Suppressor macrophage (primary cell): ENCODE data around the gene FGF2.

ENCODE experiments used
- DNase-seq, 4 experiments: peaks; one replicate each; pipeline ENCODE4 v3.0.0-alpha.2; 2020 to 2022

The FGF2 gene

DNA sequence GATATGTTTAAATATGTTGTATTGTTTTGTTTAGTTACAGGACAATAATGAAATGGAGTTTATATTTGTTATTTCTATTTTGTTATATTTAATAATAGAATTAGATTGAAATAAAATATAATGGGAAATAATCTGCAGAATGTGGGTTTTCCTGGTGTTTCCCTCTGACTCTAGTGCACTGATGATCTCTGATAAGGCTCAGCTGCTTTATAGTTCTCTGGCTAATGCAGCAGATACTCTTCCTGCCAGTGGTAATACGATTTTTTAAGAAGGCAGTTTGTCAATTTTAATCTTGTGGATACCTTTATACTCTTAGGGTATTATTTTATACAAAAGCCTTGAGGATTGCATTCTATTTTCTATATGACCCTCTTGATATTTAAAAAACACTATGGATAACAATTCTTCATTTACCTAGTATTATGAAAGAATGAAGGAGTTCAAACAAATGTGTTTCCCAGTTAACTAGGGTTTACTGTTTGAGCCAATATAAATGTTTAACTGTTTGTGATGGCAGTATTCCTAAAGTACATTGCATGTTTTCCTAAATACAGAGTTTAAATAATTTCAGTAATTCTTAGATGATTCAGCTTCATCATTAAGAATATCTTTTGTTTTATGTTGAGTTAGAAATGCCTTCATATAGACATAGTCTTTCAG lies 68.8 kb downstream of the FGF2 start:
- DNase-seq: no peak

GRCh38 chr4:122896270-122896669 lies 69.6 kb downstream of the FGF2 start:
- DNase-seq: no peak

- DNase-seq: no peak
These were observed 71.9 kb downstream of the FGF2 start for GRCh38 chr4:122898370-122899150.

DNA sequence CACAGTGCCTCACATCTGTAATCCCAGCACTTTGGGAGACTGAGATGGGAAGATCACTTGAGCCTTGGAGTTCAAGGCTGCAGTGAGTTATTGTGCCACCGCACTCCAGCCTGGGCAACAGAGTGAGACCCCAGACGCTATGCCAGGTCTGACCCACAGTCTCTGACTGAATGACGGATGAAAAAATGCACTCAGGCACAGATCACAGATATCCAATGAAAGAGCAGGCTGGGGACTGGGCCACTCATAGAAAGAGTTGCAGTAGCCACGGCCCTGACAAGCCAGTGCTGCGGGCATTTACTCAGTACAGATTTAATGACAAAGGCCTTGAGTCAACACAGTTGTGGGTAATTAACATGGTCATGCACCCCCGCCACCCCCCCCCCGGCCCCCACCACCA lies 73.1 kb downstream of the FGF2 start:
- no peak for DNase-seq

DNA sequence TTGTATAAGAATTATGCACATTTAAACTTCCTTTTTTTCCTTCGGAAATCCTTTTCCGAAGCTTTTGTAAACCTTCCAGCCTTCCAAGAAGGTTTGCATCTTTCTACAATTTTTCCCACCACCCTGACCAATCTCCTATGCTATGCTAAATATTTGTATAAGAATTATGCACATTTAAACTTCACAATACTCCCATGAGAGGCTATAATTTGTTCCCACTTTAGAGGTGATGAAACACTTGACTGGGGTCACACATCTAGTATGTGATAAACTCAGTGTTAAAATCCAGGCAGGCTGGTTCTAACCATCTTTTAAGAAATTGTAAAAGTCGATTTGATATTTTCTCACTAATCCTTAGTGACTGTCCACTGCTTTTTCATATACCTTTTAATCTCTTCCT lies 73.7 kb downstream of the FGF2 start:
- no peak for DNase-seq

- no peak for DNase-seq
These were observed 74.8 kb downstream of the FGF2 start for GRCh38 chr4:122901247-122902010.

DNA sequence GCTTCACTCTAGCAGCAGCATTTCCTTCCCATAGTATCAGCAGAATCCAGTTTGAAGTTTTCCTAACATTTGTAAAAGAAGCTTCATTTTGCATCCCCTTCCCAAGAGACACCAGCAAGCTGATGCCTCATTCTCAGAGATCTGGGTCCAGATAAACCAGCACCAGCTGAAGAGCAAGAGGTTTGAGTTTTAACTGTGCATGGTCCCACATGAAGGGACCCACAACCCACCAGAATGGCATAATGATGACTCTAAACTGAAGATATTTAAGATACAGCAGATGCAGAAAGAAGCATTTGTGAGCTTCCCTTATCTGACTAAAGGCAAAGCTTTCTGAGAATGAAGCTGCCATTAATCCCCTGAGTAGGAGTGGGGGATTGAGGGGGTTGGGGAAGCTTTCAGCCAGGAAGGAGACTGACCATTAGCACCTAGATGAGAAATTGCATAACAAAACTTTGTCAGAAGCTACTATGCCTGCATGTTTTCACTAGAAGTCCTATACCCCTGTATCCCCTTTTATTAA lies 77.2 kb downstream of the FGF2 start:
- no peak for DNase-seq

GRCh38 chr4:122906859-122907305 lies 80.3 kb downstream of the FGF2 start:
- DNase-seq: no peak

DNA sequence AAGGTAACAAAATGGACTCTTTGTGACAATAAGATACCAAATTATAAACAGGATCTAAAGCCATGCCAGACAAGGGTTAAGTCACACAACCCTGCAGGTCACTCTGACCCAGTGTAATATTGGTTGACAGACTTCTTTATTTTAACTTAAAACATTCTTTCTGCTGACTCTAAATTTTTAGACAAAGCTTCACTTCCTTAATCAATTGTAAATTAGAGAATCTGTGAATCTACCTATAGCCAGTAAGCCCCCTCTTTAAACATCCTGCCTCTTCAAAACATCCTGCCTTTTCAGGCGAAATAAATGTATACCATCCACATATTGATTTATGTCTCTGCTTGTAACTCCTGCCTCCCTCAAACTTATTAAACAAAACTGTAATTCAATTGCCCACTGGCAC lies 81.6 kb downstream of the FGF2 start:
- DNase-seq: no peak

- no peak for DNase-seq
These were observed 83.1 kb downstream of the FGF2 start for GRCh38 chr4:122909683-122910082.

DNA sequence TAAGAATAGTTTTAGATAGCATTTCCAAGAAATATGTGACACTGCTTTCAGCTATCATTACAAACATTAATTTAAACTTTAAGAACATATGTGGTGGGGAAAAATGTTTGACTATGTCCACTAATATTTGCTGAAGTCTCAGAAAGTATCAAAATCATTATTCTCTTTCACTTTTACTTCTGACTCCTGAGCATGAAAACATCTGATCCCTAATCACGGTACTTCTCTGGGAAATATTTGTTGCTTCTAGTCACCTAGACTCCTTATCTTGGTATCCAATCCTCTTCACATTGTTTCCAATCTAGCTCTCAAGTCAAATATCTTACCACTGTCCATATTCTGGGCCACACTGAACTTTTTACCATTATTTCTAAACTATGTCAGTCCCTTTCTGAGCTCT lies 85.0 kb downstream of the FGF2 start:
- DNase-seq: no peak

DNA sequence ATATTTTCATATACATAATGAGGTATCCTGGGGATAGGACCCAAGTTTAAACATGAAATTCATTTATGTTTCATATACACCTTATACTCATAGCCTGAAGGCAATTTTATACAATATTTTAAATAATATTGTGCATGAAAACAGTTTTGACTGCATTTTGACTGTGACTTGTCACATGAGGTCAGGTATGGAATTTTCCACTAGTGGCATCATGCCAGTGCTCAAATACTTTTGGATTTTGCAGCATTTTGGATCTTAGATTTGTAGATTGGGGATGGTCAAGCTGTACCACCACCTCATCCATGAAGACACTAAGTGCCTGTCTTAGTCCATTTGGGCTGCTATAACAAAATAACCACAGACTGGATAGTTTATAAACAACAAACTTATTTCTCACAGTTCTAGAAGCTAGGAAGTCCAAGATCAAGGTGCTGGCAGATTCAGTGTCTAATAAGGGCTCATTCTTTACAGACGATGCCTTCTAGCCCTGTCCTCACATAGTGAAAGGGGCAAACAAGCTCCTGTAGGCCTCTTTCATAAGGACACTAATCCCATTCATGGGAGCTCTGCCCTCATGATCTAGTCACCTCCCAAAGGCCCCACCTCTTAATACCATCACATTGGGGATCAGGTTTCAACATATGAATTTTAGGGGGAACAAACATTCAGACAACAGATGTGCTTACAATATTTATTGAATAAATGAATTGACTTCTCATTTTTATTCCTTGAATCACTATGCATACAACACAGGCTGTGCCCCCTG lies 86.4 kb downstream of the FGF2 start:
- DNase-seq: no peak

DNA sequence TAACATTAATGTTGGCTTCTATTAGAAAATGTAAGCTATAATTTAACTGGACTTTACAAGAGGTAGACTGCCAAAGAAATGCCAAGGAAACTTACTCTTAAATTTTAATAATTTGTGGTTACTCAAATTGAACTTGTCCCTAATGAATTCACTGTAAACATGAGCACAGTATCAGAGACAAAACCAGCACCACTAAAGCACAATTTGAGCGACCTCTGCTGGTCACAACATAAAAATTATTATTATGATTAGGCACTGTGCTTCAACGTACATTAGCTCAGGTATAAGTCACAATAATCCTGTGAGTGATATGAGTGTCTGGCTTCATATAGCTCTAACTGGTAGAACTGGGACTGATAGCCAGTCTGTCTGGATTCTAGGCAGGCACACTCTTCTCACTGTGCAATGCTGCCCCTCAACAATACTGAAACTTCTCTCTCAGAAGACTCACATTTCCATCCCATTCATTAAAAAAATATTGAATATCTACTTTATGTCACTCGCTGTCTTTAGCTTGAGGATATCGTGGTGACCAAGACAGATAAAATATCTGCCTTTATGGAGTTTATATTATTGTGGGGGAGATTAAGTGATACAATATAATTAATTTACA lies 87.8 kb downstream of the FGF2 start:
- DNase-seq: peak in 1 of 4 experiments; percentile 10

DNA sequence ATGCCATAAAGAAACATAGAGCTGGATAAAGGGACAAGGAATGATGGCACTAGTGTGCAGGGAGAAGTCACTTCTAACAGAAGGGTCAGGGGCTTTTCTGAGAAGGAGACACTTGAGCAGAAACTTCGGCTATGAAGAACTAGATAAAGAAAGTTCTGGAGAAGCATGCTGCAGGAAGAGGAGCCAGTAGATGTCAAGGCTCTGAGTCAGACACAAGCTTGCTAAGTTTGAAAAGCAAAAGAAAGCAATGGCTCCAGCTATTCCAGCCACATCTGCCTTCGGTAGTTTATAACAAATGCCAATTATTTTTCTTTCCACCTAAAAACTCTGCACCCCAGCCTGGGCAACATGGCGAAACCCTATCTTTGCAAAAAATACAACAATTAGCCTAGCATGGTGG lies 88.3 kb downstream of the FGF2 start:
- no peak for DNase-seq

GRCh38 chr4:122917731-122918130 lies 91.1 kb downstream of the FGF2 start:
- no peak for DNase-seq

DNA sequence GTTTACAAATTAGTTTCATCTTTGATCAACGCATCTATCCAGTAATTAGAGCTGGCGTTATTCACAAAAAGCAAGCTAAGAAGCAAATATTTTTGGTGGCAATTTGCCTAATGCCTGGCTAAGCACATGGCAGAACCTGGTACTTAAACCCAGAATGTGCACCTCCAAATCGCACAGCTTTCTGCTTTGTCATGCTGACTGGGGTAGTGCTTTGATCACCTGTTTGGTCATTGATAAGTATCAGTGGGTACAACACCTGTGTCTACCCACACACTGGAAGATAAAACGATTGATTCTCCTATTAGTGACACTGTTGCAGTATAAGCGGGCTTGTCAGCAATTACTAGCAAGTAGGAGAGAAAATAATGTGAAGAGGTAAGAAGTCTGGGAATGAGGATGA lies 93.8 kb downstream of the FGF2 start:
- no peak for DNase-seq

- no peak for DNase-seq
These were observed 94.7 kb downstream of the FGF2 start for GRCh38 chr4:122921300-122921699.

DNA sequence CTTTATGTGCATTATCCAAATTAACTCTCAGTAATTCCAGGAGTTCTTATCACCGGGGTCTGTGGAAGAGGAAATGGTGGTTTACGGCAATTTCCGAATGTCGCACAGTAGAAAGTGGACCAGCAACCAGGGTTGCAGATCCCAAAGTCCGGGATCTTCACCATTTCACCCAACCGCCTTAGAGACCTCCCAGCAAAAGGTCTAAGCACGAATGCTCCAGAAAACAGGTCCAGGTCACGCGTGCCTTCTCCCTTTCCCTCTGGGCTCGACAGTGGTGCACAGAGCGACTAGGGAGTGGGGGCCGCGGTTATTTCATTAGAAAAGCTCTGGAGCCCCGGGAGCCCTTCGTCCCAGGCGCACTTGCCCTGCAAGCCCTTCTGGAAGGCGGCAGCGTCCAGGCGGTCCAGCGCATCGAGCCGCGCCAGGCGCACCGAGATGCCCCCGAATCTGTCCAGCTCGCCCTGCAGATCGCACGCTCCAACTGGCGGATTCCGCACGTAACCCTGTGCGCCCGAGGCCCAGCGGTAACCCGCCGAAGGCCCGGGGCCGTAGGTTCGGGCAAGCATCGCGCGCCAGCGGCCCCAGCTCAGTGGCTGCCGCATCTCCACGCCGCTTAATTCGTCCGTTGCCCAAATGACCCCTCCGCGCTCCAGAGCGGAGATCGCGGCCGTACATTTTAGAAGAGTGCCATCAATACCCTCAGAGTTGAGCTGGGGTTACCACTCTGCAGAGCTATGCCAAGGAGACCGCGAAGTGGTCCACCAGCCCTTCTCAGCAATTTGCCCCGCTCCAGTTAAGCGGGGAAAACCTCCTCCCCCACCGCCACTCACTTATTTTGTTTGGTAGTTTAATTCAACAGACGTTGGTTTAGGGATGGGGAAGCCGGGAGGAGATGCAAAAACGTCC lies 95.6 kb downstream of the FGF2 start, which contains the start of gene NUDT6:
NUDT6 (minus strand) TSS at position 627 of the 906 bp plus-strand sequence; CDS start at position 602, 25 bp downstream.
- DNase-seq: peak; percentile 54 to 78 (median 71)

- DNase-seq: peak; percentile 87 to 92 (median 90)
These were observed 96.4 kb downstream of the FGF2 start for GRCh38 chr4:122922877-122923511.

DNA sequence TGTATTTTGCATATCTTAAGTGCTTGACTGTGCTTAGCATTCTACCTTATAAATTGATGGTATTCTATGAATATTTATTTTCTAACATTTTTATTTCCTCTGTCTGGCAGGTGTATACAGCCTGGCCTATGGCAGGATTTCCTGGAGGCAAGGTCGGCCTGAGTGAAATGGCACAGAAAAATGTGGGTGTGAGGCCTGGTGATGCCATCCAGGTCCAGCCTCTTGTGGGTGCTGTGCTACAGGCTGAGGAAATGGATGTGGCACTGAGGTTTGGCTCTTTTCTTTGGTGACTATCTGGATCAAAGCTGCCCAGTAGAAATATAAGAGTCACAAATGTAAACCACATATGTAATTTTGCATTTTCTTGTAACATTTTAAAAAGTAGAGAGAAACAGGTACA lies 102.3 kb downstream of the FGF2 start:
- no peak for DNase-seq
